Neuronal stem cell (in vitro differentiated cells): ENCODE results near the gene DLK1.

Experiments
- DNase-seq: peaks from one replicate; pipeline ENCODE4 v3.0.0-alpha.2; 2013; ENCODE audit warnings: low spot score
- H2AFZ ChIP-seq: one replicate; pipeline ENCODE4 v1.6.1; 2013; ENCODE audit warnings: mild to moderate bottlenecking, low read length, inconsistent platforms
- H2AK5ac ChIP-seq: 2 replicates; pipeline ENCODE4 v1.6.1; 2013; ENCODE audit warnings: low read depth, mild to moderate bottlenecking, inconsistent platforms, low read length, moderate library complexity, mixed read lengths
- H2BK120ac ChIP-seq: 2 replicates; pipeline ENCODE4 v1.6.1; 2013; ENCODE audit warnings: low read depth, mild to moderate bottlenecking, inconsistent platforms, low read length, moderate library complexity, mixed read lengths
- H2BK12ac ChIP-seq: one replicate; pipeline ENCODE4 v1.6.1; 2013; ENCODE audit warnings: low read length, inconsistent platforms
- H2BK15ac ChIP-seq: 2 replicates; pipeline ENCODE4 v1.6.1; 2013; ENCODE audit warnings: mild to moderate bottlenecking, low read length, inconsistent platforms, mixed read lengths
- H2BK5ac ChIP-seq: one replicate; pipeline ENCODE4 v1.6.1; 2013; ENCODE audit warnings: inconsistent platforms, mild to moderate bottlenecking, low read length, moderate library complexity
- H3K14ac ChIP-seq: one replicate; pipeline ENCODE4 v1.6.1; 2013; ENCODE audit warnings: low read length, inconsistent platforms
- H3K18ac ChIP-seq: 2 replicates; pipeline ENCODE4 v1.6.1; 2013; ENCODE audit warnings: low read length, inconsistent platforms
- H3K23ac ChIP-seq: 2 replicates; pipeline ENCODE4 v1.6.1; 2013; ENCODE audit warnings: low read depth, mild to moderate bottlenecking, mixed read lengths, low read length, inconsistent platforms; ENCODE audit not compliant: poor library complexity
- H3K27ac ChIP-seq: replicated peaks from 3 replicates; pipeline ENCODE4 v1.5.1; 2013; ENCODE audit warnings: low read length, inconsistent platforms
- H3K27me3 ChIP-seq, 3 experiments: 2 replicates each; pipeline ENCODE4 v1.6.1; 2013; ENCODE audit warnings: low read length in 3 of 3, mild to moderate bottlenecking in 2 of 3, inconsistent platforms in 1 of 3, low read depth in 1 of 3, mixed read lengths in 1 of 3, moderate library complexity in 1 of 3; ENCODE audit not compliant: control insufficient read depth in 3 of 3, insufficient read depth in 3 of 3
- H3K36me3 ChIP-seq, 2 donors: replicated peaks in 1 of 2; 2 replicates each; pipeline ENCODE4 v1.6.1; 2013; ENCODE audit warnings: low read length in 2 of 2; ENCODE audit not compliant: control insufficient read depth in 2 of 2, insufficient read depth in 2 of 2
- H3K4ac ChIP-seq: 2 replicates; pipeline ENCODE4 v1.6.1; 2013; ENCODE audit warnings: inconsistent platforms, mild to moderate bottlenecking, low read length, moderate library complexity
- H3K4me1 ChIP-seq, 2 donors: 1 replicate in 1 of 2; 2 replicates in 1 of 2; pipeline ENCODE4 v1.6.1; 2013; ENCODE audit warnings: low read length in 2 of 2, low read depth in 1 of 2; ENCODE audit not compliant: control insufficient read depth in 2 of 2, insufficient read depth in 1 of 2
- H3K4me2 ChIP-seq: one replicate; pipeline ENCODE4 v1.6.1; 2013; ENCODE audit warnings: mild to moderate bottlenecking, low read length, inconsistent platforms; ENCODE audit not compliant: insufficient read depth, poor library complexity, severe bottlenecking
- H3K4me3 ChIP-seq, 2 donors: 2 replicates each; pipeline ENCODE4 v1.5.1; 2013; ENCODE audit warnings: low read length in 2 of 2, mild to moderate bottlenecking in 2 of 2, inconsistent platforms in 1 of 2, moderate library complexity in 1 of 2
- H3K79me1 ChIP-seq: one replicate; pipeline ENCODE4 v1.6.1; 2013; ENCODE audit warnings: low read depth, mild to moderate bottlenecking, inconsistent platforms, low read length, moderate library complexity
- H3K9ac ChIP-seq: one replicate; pipeline ENCODE4 v1.6.1; 2013; ENCODE audit warnings: mild to moderate bottlenecking, low read depth, low read length, inconsistent platforms; ENCODE audit not compliant: poor library complexity
- H3K9me3 ChIP-seq, 2 donors: replicated peaks in 1 of 2; 2 replicates each; pipeline versions ENCODE3 to v1.6.1; 2013; ENCODE audit warnings: low read length in 2 of 2, mild to moderate bottlenecking in 2 of 2, inconsistent platforms in 1 of 2, low read depth in 1 of 2, mixed read lengths in 1 of 2, moderate library complexity in 1 of 2; ENCODE audit not compliant: control insufficient read depth in 2 of 2, insufficient read depth in 1 of 2
- H4K8ac ChIP-seq: one replicate; pipeline ENCODE4 v1.6.1; 2013; ENCODE audit warnings: low read depth, mild to moderate bottlenecking, inconsistent platforms, low read length, moderate library complexity
- H4K91ac ChIP-seq: one replicate; pipeline ENCODE4 v1.6.1; 2013; ENCODE audit warnings: low read length, low read depth, mild to moderate bottlenecking, inconsistent platforms; ENCODE audit not compliant: poor library complexity
- WGBS, 2 donors: extraction: QIAGEN DNeasy Blood & Tissue Kit; methylation state at CpG; one replicate each; pipeline ENCODE4 v1.1.7; 2013; ENCODE audit warnings: missing lambda C conversion rate in 2 of 2, mixed read lengths in 1 of 2; ENCODE audit not compliant: insufficient read length in 2 of 2, insufficient replicate concordance in 1 of 2; ENCODE audit errors: extremely low coverage in 2 of 2; 5-methylcytosine and 5-hydroxymethylcytosine counted together

Gene DLK1

GRCh38 chr14:100733152-100733850 lies 6.6 kb downstream of the DLK1 start:
- Histone ChIP-seq H3K4ac (no peak overlapping the region), H4K8ac (no peak overlapping the region), H3K27me3 (peaks cover 0 to 39% (median 0%) of the 10 kb centered on the region in 3 experiments), H4K91ac (no peak overlapping the region), H3K14ac (no peak overlapping the region), H3K18ac (peak overlapping the region; percentile 11), H2BK120ac (no peak overlapping the region), H3K4me1 (peaks cover 7 to 39% of the 10 kb centered on the region in 2 donors), H2BK5ac (no peak overlapping the region), H2BK15ac (no peak overlapping the region), H3K4me3 (no peak overlapping the region), H3K27ac (peak overlapping the region; percentile 83), H3K79me1 (peaks cover 14% of the 10 kb centered on the region), H3K9me3 (no peaks in the 10 kb centered on the region), H3K36me3 (peaks cover 0 to 62% of the 10 kb centered on the region in 2 donors), H3K9ac (no peak overlapping the region), H2AFZ (no peak overlapping the region), H3K4me2 (no peak overlapping the region), H2BK12ac (no peak overlapping the region), H2AK5ac (no peak overlapping the region), H3K23ac (no peak overlapping the region)
- DNase-seq = no peak
- no CpG with 5 or more reads among the region's 19 CpGs for WGBS, 2 donors

DNA sequence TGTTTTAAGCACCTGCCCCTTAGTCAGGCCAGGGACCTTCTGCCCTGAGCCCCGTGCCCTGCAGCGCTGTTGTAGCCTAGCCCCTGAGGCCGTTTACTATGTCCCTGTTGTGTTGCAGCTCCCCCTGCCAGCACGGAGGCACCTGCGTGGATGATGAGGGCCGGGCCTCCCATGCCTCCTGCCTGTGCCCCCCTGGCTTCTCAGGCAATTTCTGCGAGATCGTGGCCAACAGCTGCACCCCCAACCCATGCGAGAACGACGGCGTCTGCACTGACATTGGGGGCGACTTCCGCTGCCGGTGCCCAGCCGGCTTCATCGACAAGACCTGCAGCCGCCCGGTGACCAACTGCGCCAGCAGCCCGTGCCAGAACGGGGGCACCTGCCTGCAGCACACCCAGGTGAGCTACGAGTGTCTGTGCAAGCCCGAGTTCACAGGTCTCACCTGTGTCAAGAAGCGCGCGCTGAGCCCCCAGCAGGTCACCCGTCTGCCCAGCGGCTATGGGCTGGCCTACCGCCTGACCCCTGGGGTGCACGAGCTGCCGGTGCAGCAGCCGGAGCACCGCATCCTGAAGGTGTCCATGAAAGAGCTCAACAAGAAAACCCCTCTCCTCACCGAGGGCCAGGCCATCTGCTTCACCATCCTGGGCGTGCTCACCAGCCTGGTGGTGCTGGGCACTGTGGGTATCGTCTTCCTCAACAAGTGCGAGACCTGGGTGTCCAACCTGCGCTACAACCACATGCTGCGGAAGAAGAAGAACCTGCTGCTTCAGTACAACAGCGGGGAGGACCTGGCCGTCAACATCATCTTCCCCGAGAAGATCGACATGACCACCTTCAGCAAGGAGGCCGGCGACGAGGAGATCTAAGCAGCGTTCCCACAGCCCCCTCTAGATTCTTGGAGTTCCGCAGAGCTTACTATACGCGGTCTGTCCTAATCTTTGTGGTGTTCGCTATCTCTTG lies 7.6 kb downstream of the DLK1 start:
- Histone ChIP-seq H3K79me1 (peaks cover 11% of the 10 kb centered on the region), H4K8ac (no peak overlapping the region), H2BK12ac (no peak overlapping the region), H2BK120ac (no peak overlapping the region), H3K4me3 (no peak overlapping the region), H3K27me3 (peaks cover 0 to 30% (median 0%) of the 10 kb centered on the region in 3 experiments), H3K14ac (no peak overlapping the region), H2AFZ (no peak overlapping the region), H3K36me3 (peaks cover 0 to 54% of the 10 kb centered on the region in 2 donors), H2AK5ac (no peak overlapping the region), H3K4ac (no peak overlapping the region), H3K9me3 (no peaks in the 10 kb centered on the region), H3K18ac (peak overlapping the region; percentile 85), H3K27ac (peak overlapping the region; percentile 75), H3K4me2 (no peak overlapping the region), H3K9ac (peak overlapping the region; percentile 65), H3K4me1 (peaks cover 7 to 36% of the 10 kb centered on the region in 2 donors), H4K91ac (no peak overlapping the region), H2BK15ac (no peak overlapping the region), H2BK5ac (no peak overlapping the region), H3K23ac (peak overlapping the region; percentile 20)
- DNase-seq = no peak
- no CpG with 5 or more reads among the region's 52 CpGs for WGBS, 2 donors

DNA sequence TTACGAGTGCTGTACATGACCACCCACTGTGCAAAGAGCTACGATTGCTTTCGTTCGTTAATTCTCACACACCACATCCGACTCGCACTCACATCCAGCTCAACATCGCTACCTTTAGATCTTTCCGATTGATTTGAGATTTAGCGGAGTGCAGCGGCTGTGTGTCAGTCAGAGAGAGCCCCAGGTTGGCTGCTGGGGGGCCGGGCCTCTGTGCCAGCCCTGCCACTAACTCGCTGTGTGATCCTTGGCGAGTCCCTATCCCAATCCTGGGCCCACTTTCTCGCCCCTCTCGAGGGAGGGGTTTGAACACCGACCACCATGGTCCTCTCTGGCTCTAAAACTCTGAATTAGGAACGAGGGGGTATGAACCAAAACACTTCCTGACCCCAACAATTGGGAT lies 8.6 kb downstream of the DLK1 start:
- Histone ChIP-seq H3K4ac (no peak overlapping the region), H3K18ac (peak overlapping the region; percentile 40), H2AFZ (no peak overlapping the region), H3K27ac (peak overlapping the region; percentile 56), H2BK15ac (no peak overlapping the region), H2AK5ac (no peak overlapping the region), H3K23ac (no peak overlapping the region), H3K9ac (no peak overlapping the region), H3K4me3 (no peak overlapping the region), H3K79me1 (peaks cover 10% of the 10 kb centered on the region), H3K4me2 (no peak overlapping the region), H2BK5ac (no peak overlapping the region), H4K91ac (no peak overlapping the region), H3K14ac (no peak overlapping the region), H3K4me1 (peaks cover 6 to 26% of the 10 kb centered on the region in 2 donors), H2BK120ac (no peak overlapping the region), H2BK12ac (no peak overlapping the region), H3K36me3 (peaks cover 0 to 46% of the 10 kb centered on the region in 2 donors), H3K9me3 (no peaks in the 10 kb centered on the region), H3K27me3 (peaks cover 0 to 21% (median 0%) of the 10 kb centered on the region in 3 experiments), H4K8ac (no peak overlapping the region)
- 100% methylated on average over 6 of the region's 17 CpGs; no CpG with 5 or more reads in 1 of the 2 donors for WGBS, 2 donors
- DNase-seq = no peak
